GM06990 (cell line): ENCODE results near the gene HOXA13.

ENCODE experiments used
- DNase-seq: peaks from one replicate; pipeline ENCODE4 v3.0.0-alpha.2; 2011; ENCODE audit not compliant: insufficient read length; ENCODE audit errors: extremely low read depth
- H3K27me3 ChIP-seq: replicated peaks from 2 replicates; pipeline ENCODE4 v1.6.0; 2011; ENCODE audit warnings: low read length; ENCODE audit not compliant: control insufficient read depth, insufficient read depth
- H3K36me3 ChIP-seq: 2 replicates; pipeline ENCODE4 v1.5.1; 2011; ENCODE audit warnings: low read length; ENCODE audit not compliant: control insufficient read depth, insufficient read depth
- H3K4me3 ChIP-seq: replicated peaks from 2 replicates; pipeline ENCODE4 v1.5.1; 2011; ENCODE audit warnings: low read depth, mild to moderate bottlenecking, control low read depth, low read length
- CTCF ChIP-seq: IDR thresholded peaks from 2 replicates; pipeline ENCODE4 v1.5.1; 2011; ENCODE audit warnings: low read length, control low read depth, mild to moderate bottlenecking, inconsistent platforms; ENCODE audit not compliant: insufficient read depth, poor library complexity, severe bottlenecking

HOXA13 gene

DNA sequence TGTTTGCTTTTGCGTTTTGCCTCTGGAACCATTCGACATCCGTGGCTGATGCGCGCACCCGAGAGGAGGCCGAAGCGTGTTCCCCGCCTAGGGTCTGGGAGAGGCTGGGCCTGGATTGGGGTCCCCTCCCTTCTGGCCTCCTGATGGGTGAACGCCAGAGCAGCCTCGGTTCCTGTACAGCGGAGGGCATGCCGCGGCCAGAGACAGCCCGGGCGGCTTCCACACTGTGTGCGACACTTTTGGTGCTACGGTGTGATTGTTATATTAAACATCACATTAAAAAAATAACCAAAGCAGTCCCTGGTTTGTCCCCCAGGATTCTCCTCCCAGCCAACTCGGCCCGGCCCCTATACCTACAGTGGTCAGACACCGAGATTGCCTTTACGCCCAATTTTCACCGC, 39.7 kb downstream of the HOXA13 start:
- H3K4me3 ChIP-seq, result peak overlapping the region; percentile 65
- H3K27me3 ChIP-seq, result peaks cover 2% of the 10 kb centered on the region
- no peak for TF ChIP-seq CTCF
- no peak for DNase-seq
- no peaks in the 10 kb centered on the region for H3K36me3 ChIP-seq

DNA sequence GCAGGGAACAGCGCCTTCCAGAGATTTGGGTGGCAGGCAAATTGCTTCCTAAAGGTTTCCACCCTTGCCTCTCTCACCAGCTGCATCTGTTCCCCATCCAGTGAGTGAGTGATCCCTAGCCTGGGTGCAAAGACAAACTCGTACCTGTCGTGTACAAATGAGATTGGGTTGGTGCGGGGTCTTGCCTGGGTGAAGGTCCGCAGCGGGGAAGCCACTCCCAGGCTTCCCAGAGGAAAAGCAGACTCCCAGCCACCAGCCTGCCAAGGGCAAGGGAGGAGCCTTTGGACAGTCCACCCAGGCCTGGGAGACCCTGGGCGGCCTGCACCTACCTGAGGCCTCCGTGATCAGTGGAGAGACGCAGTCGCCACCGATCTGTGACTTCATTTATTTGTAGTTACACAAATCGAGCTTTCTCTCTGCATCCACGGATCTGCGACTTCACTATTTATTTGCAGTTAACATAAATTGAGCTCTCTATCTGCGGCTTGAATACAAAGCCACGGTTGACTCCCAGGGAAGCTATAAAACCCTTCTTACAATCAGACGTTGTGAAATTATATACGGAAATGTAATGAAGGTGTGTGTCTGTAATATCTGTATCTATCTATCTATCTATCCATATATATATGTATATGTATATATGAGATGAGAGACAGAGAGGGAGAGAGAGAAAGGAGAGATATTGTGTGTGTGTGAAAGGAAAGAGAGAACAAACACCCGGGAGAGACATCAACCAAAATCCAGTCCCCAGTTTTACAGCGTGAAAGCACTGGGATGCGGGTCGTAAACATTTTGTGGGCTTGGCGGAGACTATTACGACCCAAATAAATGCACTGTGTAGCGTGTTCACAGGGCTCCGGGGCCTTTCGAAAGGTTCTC, 40.4 kb downstream of the HOXA13 start:
- Histone ChIP-seq H3K27me3 (peaks cover 2% of the 10 kb centered on the region), H3K36me3 (no peaks in the 10 kb centered on the region), H3K4me3 (no peak overlapping the region; the same call in 1 of the 2 replicates)
- TF ChIP-seq CTCF, result no peak
- no peak for DNase-seq

GRCh38 chr7:27158436-27159265, 41.2 kb downstream of the HOXA13 start:
- H3K36me3 ChIP-seq, result no peaks in the 10 kb centered on the region
- H3K27me3 ChIP-seq, result peaks cover 2% of the 10 kb centered on the region
- TF ChIP-seq CTCF, result no peak
- no peak for DNase-seq
- no peak overlapping the region for H3K4me3 ChIP-seq

DNA sequence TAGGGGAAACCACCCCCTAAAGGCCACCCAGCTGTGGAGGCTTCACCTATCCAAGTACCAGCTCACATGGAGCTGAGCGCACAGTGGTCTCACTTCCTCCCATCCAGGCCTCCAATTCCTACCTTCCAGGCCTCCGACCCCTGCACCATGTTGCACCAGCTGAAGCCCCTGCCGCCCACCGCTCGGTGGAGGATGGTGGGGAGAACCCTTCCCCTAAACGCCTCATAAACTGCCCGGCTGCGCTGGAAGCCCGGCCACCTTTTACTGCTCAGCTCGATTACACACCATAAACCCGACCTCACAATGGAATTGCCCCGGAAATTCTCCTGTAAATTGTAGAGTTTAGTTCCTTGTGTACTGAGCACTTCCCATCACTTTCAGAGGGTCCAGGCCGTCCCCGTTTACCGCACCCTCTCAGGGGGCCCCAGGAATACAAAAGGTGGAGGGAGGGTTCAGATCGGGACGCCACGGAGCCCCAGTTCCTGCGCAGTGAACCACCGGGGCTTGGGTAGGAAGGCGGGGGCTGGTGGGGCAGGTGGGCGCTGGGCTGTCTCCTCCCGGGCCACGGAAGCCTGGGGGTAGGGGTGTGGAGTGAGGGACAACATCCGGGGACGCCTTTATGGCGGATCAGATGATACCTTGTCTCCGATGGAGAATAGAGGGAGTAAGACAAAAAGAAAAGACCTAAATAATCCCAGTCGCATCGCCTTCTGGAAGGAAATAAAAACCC, 42.0 kb downstream of the HOXA13 start:
- DNase-seq, result no peak

More for the DNA sequence above, 42.0 kb downstream of the HOXA13 start:
- no peak overlapping the region for H3K4me3 ChIP-seq
- H3K27me3 ChIP-seq, result peaks cover 2% of the 10 kb centered on the region
- H3K36me3 ChIP-seq, result no peaks in the 10 kb centered on the region
- no peak for TF ChIP-seq CTCF
